Mesenchymal stem cell (in vitro differentiated cells and primary cell): ENCODE measurements around the gene TENT5A.

Experiments
- DNase-seq: peaks from one replicate; pipeline ENCODE4 v3.0.0-alpha.2; 2013
- H2AFZ ChIP-seq: one replicate; pipeline ENCODE4 v1.6.1; 2013; ENCODE audit warnings: low read depth, mild to moderate bottlenecking, control low read depth, inconsistent platforms, low read length, moderate library complexity
- H2AK5ac ChIP-seq: 2 replicates; pipeline ENCODE4 v1.6.1; 2013; ENCODE audit warnings: low read length, moderate library complexity, mild to moderate bottlenecking, inconsistent platforms; ENCODE audit not compliant: severe bottlenecking
- H2BK120ac ChIP-seq: one replicate; pipeline ENCODE4 v1.6.1; 2013; ENCODE audit warnings: low read depth, mild to moderate bottlenecking, inconsistent platforms, low read length, moderate library complexity
- H2BK12ac ChIP-seq, 2 experiments: one replicate each; pipeline ENCODE4 v1.6.1; 2013; ENCODE audit warnings: inconsistent platforms in 2 of 2, low read length in 2 of 2, mild to moderate bottlenecking in 2 of 2, moderate library complexity in 2 of 2, control low read depth in 1 of 2
- H2BK15ac ChIP-seq: one replicate; pipeline ENCODE4 v1.6.1; 2013; ENCODE audit warnings: mild to moderate bottlenecking, low read depth, inconsistent platforms; ENCODE audit not compliant: poor library complexity, severe bottlenecking
- H2BK5ac ChIP-seq: 2 replicates; pipeline ENCODE4 v1.6.1; 2013; ENCODE audit warnings: low read depth, mild to moderate bottlenecking, low read length, control low read depth, inconsistent platforms; ENCODE audit not compliant: poor library complexity, severe bottlenecking
- H3K14ac ChIP-seq, 2 experiments: one replicate each; pipeline ENCODE4 v1.6.1; 2013; ENCODE audit warnings: inconsistent platforms in 2 of 2, low read length in 2 of 2, control low read depth in 1 of 2, mild to moderate bottlenecking in 1 of 2, moderate library complexity in 1 of 2
- H3K18ac ChIP-seq, 2 experiments: one replicate each; pipeline ENCODE4 v1.6.1; 2013; ENCODE audit warnings: inconsistent platforms in 2 of 2, low read length in 2 of 2, control low read depth in 1 of 2, low read depth in 1 of 2, mild to moderate bottlenecking in 1 of 2
- H3K23ac ChIP-seq, 2 experiments: one replicate each; pipeline ENCODE4 v1.6.1; 2013; ENCODE audit warnings: inconsistent platforms in 2 of 2, low read length in 2 of 2, mild to moderate bottlenecking in 2 of 2, moderate library complexity in 2 of 2, control low read depth in 1 of 2
- H3K27ac ChIP-seq: 2 replicates; pipeline ENCODE4 v1.5.1; 2013; ENCODE audit warnings: mild to moderate bottlenecking, moderate library complexity, low read length, control low read depth, inconsistent platforms; ENCODE audit not compliant: poor library complexity, severe bottlenecking
- H3K27me3 ChIP-seq, 2 experiments: 2 replicates each; pipeline versions ENCODE4 v1.6.1 to v1.7.0; 2013; ENCODE audit warnings: low read length in 2 of 2, mild to moderate bottlenecking in 2 of 2, moderate library complexity in 2 of 2, control low read depth in 1 of 2, inconsistent platforms in 1 of 2; ENCODE audit not compliant: control insufficient read depth in 1 of 2, insufficient read depth in 1 of 2
- H3K36me3 ChIP-seq, 2 experiments: 2 replicates each; pipeline versions ENCODE4 v1.6.1 to v1.7.0; 2013; ENCODE audit warnings: low read length in 2 of 2, control low read depth in 1 of 2, inconsistent platforms in 1 of 2, low read depth in 1 of 2, mild to moderate bottlenecking in 1 of 2; ENCODE audit not compliant: insufficient read depth in 2 of 2, control insufficient read depth in 1 of 2
- H3K4ac ChIP-seq, 2 experiments: one replicate each; pipeline ENCODE4 v1.6.1; 2013; ENCODE audit warnings: inconsistent platforms in 2 of 2, low read length in 2 of 2, mild to moderate bottlenecking in 2 of 2, moderate library complexity in 2 of 2, control low read depth in 1 of 2, low read depth in 1 of 2
- H3K4me1 ChIP-seq: 2 replicates; pipeline ENCODE4 v1.6.1; 2013; ENCODE audit warnings: low read depth, low read length, control low read depth; ENCODE audit not compliant: control insufficient read depth, insufficient read depth
- H3K4me2 ChIP-seq: 2 replicates; pipeline ENCODE4 v1.6.1; 2013; ENCODE audit warnings: low read length, mild to moderate bottlenecking, inconsistent platforms; ENCODE audit not compliant: poor library complexity, severe bottlenecking
- H3K4me3 ChIP-seq, 2 experiments: 2 replicates each; pipeline versions ENCODE4 v1.5.1 to v1.7.0; 2013; ENCODE audit warnings: low read length in 2 of 2, mild to moderate bottlenecking in 2 of 2, control low read depth in 1 of 2, low read depth in 1 of 2; ENCODE audit not compliant: insufficient read depth in 1 of 2
- H3K79me1 ChIP-seq: replicated peaks from 2 replicates; pipeline ENCODE4 v1.6.1; 2013; ENCODE audit warnings: mild to moderate bottlenecking, control low read depth, low read length, inconsistent platforms; ENCODE audit not compliant: poor library complexity, severe bottlenecking
- H3K9ac ChIP-seq: 2 replicates; pipeline ENCODE4 v1.7.0; 2013; ENCODE audit warnings: mild to moderate bottlenecking, low read length, moderate library complexity
- H3K9me3 ChIP-seq: 2 replicates; pipeline ENCODE4 v1.7.0; 2013; ENCODE audit warnings: mild to moderate bottlenecking, low read length; ENCODE audit not compliant: control insufficient read depth
- H4K8ac ChIP-seq: one replicate; pipeline ENCODE4 v1.6.1; 2013; ENCODE audit warnings: inconsistent platforms, mild to moderate bottlenecking, low read length, moderate library complexity
- H4K91ac ChIP-seq: one replicate; pipeline ENCODE4 v1.6.1; 2013; ENCODE audit warnings: mild to moderate bottlenecking, low read length, inconsistent platforms
- WGBS: methylation state at CpG from one replicate; pipeline ENCODE4 v1.1.7; 2013; ENCODE audit warnings: mixed read lengths; 5-methylcytosine and 5-hydroxymethylcytosine counted together

The TENT5A gene

DNA sequence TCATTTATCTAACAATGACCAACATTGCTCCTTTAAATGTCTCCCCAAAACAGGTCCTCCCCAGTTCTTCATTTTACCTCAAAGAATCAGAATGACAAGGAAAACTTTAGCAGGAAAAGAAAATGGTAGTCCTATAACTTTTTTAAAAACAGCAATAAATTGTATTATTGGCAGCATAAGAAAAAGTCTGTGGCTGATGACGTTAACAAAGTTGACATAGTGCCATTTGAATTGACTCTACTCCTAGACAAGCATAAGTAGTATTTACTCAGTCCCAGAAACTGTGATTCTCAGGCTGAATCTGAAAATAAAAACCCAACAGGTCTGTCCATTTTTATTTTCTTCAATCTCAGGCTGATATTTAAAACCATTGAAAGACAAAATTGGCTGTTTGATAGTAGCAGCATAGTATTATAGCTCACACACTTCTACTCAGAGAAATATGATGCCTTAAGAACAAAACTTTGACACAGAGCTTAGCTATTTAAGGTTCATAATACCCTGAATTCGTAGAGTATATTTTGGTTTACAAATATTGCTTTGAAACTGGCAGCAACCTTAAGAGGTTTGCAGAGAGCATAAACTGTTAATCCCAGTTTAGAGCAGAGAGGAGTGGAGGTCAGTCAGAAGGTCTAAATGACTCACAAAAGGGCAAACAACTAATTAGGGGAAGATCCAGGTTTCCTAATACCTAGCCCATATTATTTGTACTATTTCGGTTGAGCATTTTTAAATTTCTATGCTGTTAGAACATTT lies 35.0 kb upstream of the TENT5A start:
- Histone ChIP-seq H3K23ac (no peak overlapping the region), H2BK120ac (no peak overlapping the region), H4K8ac (no peak overlapping the region), H4K91ac (no peak overlapping the region), H2AFZ (no peak overlapping the region), H3K9me3 (no peaks in the 10 kb centered on the region), H2BK15ac (no peak overlapping the region), H2BK12ac (no peak overlapping the region), H3K4me1 (no peaks in the 10 kb centered on the region), H3K4me2 (no peak overlapping the region), H3K14ac (no peak overlapping the region), H3K27ac (no peak overlapping the region), H3K79me1 (no peaks in the 10 kb centered on the region), H3K4me3 (no peak overlapping the region), H2BK5ac (no peak overlapping the region), H2AK5ac (no peak overlapping the region), H3K27me3 (no peaks in the 10 kb centered on the region), H3K36me3 (no peaks in the 10 kb centered on the region), H3K18ac (no peak overlapping the region), H3K4ac (no peak overlapping the region), H3K9ac (peak overlapping the region; percentile 51)
- peak; percentile 72 for DNase-seq
- WGBS: 44% methylated on average over 2 of the region's 3 CpGs

DNA sequence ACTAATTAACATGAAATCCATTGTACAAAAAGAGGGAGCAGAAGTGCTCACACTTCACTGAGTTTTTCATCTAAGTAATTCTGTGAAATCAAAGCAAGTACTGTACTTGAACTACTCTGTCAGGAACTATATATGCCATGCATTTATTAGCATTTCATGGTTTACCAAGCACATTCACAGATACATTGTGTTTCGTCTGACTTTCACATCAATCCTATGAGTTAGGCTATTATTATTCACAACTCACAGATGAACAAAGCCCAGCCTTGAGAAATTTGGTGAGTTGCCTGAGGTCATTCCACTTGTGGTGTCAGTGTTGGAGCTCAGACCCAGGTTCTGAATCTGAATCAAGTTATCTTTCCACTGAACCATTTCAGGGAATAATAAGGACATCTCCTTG lies 33.7 kb upstream of the TENT5A start:
- H3K79me1 ChIP-seq: no peaks in the 10 kb centered on the region
- H2BK120ac ChIP-seq: no peak overlapping the region
- no peaks in the 10 kb centered on the region for H3K27me3 ChIP-seq
- H2BK15ac ChIP-seq: no peak overlapping the region
- no peak overlapping the region for H3K4me2 ChIP-seq
- no peaks in the 10 kb centered on the region for H3K9me3 ChIP-seq
- no peaks in the 10 kb centered on the region for H3K4me1 ChIP-seq
- H3K18ac ChIP-seq: peak overlapping the region in 1 of 2 experiments; percentile 17
- no peak overlapping the region for H3K23ac ChIP-seq
- 100% methylated on average over 1 of the region's 1 CpG for WGBS
- no peak overlapping the region for H3K9ac ChIP-seq
- H4K8ac ChIP-seq: no peak overlapping the region
- no peak overlapping the region for H2BK12ac ChIP-seq
- H3K27ac ChIP-seq: no peak overlapping the region
- no peak overlapping the region for H2AFZ ChIP-seq
- H3K36me3 ChIP-seq: no peaks in the 10 kb centered on the region
- no peak overlapping the region for H2AK5ac ChIP-seq
- H3K14ac ChIP-seq: no peak overlapping the region
- H2BK5ac ChIP-seq: no peak overlapping the region
- H3K4ac ChIP-seq: no peak overlapping the region
- no peak for DNase-seq
- H3K4me3 ChIP-seq: no peak overlapping the region
- H4K91ac ChIP-seq: no peak overlapping the region

GRCh38 chr6:81785377-81785776 lies 32.9 kb upstream of the TENT5A start:
- Histone ChIP-seq H3K4me3 (no peak overlapping the region), H3K9ac (no peak overlapping the region), H3K79me1 (no peaks in the 10 kb centered on the region), H3K4me1 (no peaks in the 10 kb centered on the region), H3K18ac (no peak overlapping the region), H2BK12ac (no peak overlapping the region), H2AFZ (no peak overlapping the region), H4K91ac (no peak overlapping the region), H2BK5ac (no peak overlapping the region), H4K8ac (no peak overlapping the region), H3K4ac (no peak overlapping the region), H3K36me3 (no peaks in the 10 kb centered on the region), H3K14ac (no peak overlapping the region), H2AK5ac (no peak overlapping the region), H3K27ac (no peak overlapping the region), H2BK120ac (no peak overlapping the region), H3K4me2 (no peak overlapping the region), H2BK15ac (no peak overlapping the region), H3K9me3 (no peaks in the 10 kb centered on the region), H3K23ac (no peak overlapping the region), H3K27me3 (no peaks in the 10 kb centered on the region)
- WGBS: 100% methylated on average over 1 of the region's 2 CpGs
- DNase-seq: no peak

DNA sequence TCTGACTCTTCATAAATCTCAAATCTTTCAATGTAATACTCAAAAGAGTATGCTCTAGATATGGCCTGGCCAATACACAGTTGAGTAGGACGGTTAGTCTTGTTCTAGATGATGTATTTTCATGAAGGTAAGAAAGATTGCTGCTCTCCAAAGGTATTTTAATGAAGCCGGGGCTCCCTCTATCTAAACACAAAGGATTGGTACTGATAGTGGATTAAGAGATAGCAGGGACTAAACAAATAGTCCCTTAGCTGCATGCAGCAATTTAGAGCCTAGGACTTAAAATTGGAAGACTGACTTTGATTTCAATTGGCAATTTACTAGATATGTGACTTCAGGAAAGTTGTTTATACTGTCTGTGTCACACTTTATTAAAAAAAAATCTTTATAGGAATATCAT lies 31.4 kb upstream of the TENT5A start:
- H3K23ac ChIP-seq: no peak overlapping the region
- H2AK5ac ChIP-seq: no peak overlapping the region
- H4K91ac ChIP-seq: no peak overlapping the region
- H2BK120ac ChIP-seq: no peak overlapping the region
- no peaks in the 10 kb centered on the region for H3K9me3 ChIP-seq
- H3K4me2 ChIP-seq: no peak overlapping the region
- no peaks in the 10 kb centered on the region for H3K36me3 ChIP-seq
- no peak overlapping the region for H3K9ac ChIP-seq
- H2BK15ac ChIP-seq: no peak overlapping the region
- no peak overlapping the region for H4K8ac ChIP-seq
- WGBS: 100% methylated on average over 1 of the region's 2 CpGs
- H3K27ac ChIP-seq: no peak overlapping the region
- H3K18ac ChIP-seq: no peak overlapping the region
- H3K79me1 ChIP-seq: no peaks in the 10 kb centered on the region
- H2BK12ac ChIP-seq: no peak overlapping the region
- H3K4me3 ChIP-seq: no peak overlapping the region
- DNase-seq: no peak
- H3K4me1 ChIP-seq: no peaks in the 10 kb centered on the region
- no peaks in the 10 kb centered on the region for H3K27me3 ChIP-seq
- no peak overlapping the region for H3K14ac ChIP-seq
- H2BK5ac ChIP-seq: no peak overlapping the region
- H3K4ac ChIP-seq: no peak overlapping the region
- H2AFZ ChIP-seq: no peak overlapping the region
